ENCODE data around the gene DNAJB14. TPM values are rescaled to one million over a fixed set of nuclear protein-coding genes. Genes with fewer than 3 reads are reported as not detected.

Gene DNAJB14
- total and polyA plus RNA-seq, 2 donors (not counting 3 experiments of a cell fraction or from before 2014, with no cell fraction given) = 9.2 to 56.7 TPM

- H3K4me2 ChIP-seq (ENCODE audit: insufficient read depth, low read length) = no peak overlapping the region
- CTCF ChIA-PET = no interaction called here
- DNase-seq (ENCODE audit: low read depth, low spot score) (no peak), FAIRE-seq (no peak)
- TF ChIP-seq CTCF (IDR thresholded peaks at IDR 0.05; ENCODE audit: extremely low read depth in 1 of 2, insufficient read depth in 1 of 2, low read depth in 1 of 2, low read length in 2 of 2) (no peak), MYC (IDR thresholded peaks at IDR 0.05; ENCODE audit: low read depth, low read length) (no peak), GATA2 (IDR thresholded peaks at IDR 0.05; ENCODE audit: insufficient read depth, insufficient read length, low read depth, low read length) (no peak), EZH2 (IDR thresholded peaks at IDR 0.05; ENCODE audit: borderline replicate concordance, low read depth, low read length, severe bottlenecking) (no peak), POLR2AphosphoS5 (IDR thresholded peaks at IDR 0.05; ENCODE audit: insufficient read depth, low read depth, low read length) (no peak), MAX (IDR thresholded peaks at IDR 0.05; ENCODE audit: insufficient read depth, insufficient read length) (no peak), FOS (IDR thresholded peaks at IDR 0.05; ENCODE audit: borderline replicate concordance, insufficient read depth, low read length) (no peak), POLR2A (IDR thresholded peaks at IDR 0.05; ENCODE audit: low read depth, low read length) (no peak), JUN (IDR thresholded peaks at IDR 0.05; ENCODE audit: borderline replicate concordance, insufficient read depth, insufficient read length, low read depth) (no peak)
- intact Hi-C loops (cut with micrococcal nuclease) = no loop called here
- H2AFZ ChIP-seq (ENCODE audit: low read depth, low read length) = no peak overlapping the region
- H3K4me3 ChIP-seq (replicated peaks in 1 of 3; ENCODE audit: insufficient read depth in 1 of 3, low read depth in 1 of 3, low read length in 3 of 3) = no peak overlapping the region
- H3K9ac ChIP-seq (replicated peaks; ENCODE audit: extremely low read depth, insufficient read depth, low read length) = no peak overlapping the region
- H3K9me3 ChIP-seq (replicated peaks; ENCODE audit: control insufficient read depth, insufficient read depth, low read length) = no peaks in the 10 kb centered on the region
- POLR2A ChIA-PET = no interaction called here
- H3K9me1 ChIP-seq (replicated peaks; ENCODE audit: control insufficient read depth, extremely low read depth, insufficient read depth, low read length) = no peaks in the 10 kb centered on the region
- dilution Hi-C loops (cut with MboI; ENCODE audit: extremely low pct_ligation_motif_present, low sequenced_read_pairs) = no loop called here
- no peaks in the 10 kb centered on the region for H3K27me3 ChIP-seq (ENCODE audit: control insufficient read depth in 2 of 2, insufficient read depth in 2 of 2, low read length in 2 of 2)
- no TSS peak for BruUV-seq (replicated peaks)
- H3K27ac ChIP-seq (ENCODE audit: insufficient read depth, low read depth, low read length) = no peak overlapping the region
- no peaks in the 10 kb centered on the region for H3K79me2 ChIP-seq (ENCODE audit: control insufficient read depth, insufficient read depth, low read length)
- H3K36me3 ChIP-seq (ENCODE audit: control insufficient read depth in 2 of 2, extremely low read depth in 1 of 2, insufficient read depth in 2 of 2, low read length in 2 of 2) = no peaks in the 10 kb centered on the region
- H4K20me1 ChIP-seq (replicated peaks; ENCODE audit: control insufficient read depth, extremely low read depth, insufficient read depth, low read length) = no peaks in the 10 kb centered on the region
- no peaks in the 10 kb centered on the region for H3K4me1 ChIP-seq (ENCODE audit: control insufficient read depth, extremely low read depth, insufficient read depth, low read length)
Observed at GRCh38 chr4:99983289-99983943, 37.0 kb upstream of the DNAJB14 start.

Data from endothelial cell of umbilical vein (primary cell).